Stimulated activated CD4-positive, alpha-beta T cell treated with anti-CD3 and anti-CD28 coated beads, Interleukin-2, amount 100 ng/mL, for 4 hours (primary cell): ENCODE results near the gene NMNAT2.
"Not testable (repeated sequence)": the region's sequence is repeated elsewhere in the genome, so short reads cannot be mapped to it uniquely, and the experiment has no call there.

Experiments used
- DNase-seq: peaks from one replicate; pipeline ENCODE4 v3.0.0-alpha.2; 2020; ENCODE audit warnings: low read depth

NMNAT2 gene

DNA sequence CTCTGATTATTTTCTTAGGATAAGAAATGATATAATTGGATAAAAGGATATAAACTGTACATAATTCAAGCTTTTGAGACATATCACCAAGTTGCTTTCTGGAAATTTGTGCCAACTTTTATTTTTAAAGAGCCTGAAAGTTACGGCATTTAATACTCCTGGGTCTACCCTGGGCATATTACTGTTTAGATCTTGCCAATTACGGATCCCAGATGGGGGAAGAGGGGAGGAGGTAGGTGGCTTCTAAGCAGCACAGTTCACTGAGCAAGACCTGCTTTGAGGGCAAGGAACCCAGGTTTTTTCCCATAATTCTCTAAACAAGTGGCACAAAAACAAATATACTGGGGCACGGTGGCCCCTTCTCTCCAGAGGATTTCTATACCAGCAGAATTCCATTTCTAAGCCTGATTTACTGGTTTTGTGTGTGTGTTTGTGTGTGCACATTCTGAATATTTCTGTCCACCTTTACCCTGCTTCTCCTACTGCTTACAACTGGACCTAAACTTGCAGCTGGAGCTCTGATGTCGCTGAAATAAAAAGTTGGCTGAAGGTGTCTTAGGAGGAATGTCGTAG lies 155.5 kb downstream of the NMNAT2 start:
- no peak for DNase-seq

DNA sequence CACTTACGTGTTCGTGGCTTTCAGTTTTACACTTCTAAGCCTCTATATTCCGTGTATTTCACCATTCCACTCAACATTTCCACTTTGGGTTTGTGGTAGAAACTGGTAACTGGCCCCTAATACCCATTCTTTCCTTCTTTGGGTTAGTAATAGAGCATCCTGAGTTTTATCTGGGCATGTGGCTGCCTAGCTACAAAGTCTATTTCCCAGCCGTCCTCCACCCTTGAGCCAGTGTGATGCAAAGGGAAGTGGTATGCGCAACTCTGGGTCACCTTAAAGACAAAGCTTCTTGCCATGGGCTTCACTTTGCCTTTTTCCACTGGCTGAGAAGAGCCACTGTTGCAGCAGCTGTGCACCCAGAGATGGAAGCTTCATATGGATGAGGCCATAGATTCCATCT lies 158.3 kb downstream of the NMNAT2 start:
- DNase-seq = no peak

DNA sequence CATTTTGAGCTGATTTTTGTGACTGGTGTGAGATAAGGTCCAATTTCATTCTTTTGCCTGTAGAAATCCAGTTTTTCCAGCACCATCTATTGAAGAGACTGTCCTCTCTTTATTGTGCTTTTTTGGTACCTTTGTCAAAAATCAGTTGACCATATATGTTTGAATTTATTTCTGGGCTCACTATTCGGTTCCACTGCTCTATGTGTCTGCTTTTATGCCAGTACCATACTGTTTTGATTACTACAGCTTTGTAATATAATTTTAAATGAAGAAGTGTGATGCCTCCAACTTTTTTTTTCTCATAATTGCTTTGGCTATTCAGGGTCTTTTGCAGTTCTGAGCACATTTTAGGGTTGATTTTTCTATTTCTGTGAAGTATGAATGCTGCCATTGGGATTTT lies 163.1 kb downstream of the NMNAT2 start:
- no peak for DNase-seq

GRCh38 chr1:183251959-183252450 lies 166.2 kb downstream of the NMNAT2 start:
- no peak for DNase-seq

DNA sequence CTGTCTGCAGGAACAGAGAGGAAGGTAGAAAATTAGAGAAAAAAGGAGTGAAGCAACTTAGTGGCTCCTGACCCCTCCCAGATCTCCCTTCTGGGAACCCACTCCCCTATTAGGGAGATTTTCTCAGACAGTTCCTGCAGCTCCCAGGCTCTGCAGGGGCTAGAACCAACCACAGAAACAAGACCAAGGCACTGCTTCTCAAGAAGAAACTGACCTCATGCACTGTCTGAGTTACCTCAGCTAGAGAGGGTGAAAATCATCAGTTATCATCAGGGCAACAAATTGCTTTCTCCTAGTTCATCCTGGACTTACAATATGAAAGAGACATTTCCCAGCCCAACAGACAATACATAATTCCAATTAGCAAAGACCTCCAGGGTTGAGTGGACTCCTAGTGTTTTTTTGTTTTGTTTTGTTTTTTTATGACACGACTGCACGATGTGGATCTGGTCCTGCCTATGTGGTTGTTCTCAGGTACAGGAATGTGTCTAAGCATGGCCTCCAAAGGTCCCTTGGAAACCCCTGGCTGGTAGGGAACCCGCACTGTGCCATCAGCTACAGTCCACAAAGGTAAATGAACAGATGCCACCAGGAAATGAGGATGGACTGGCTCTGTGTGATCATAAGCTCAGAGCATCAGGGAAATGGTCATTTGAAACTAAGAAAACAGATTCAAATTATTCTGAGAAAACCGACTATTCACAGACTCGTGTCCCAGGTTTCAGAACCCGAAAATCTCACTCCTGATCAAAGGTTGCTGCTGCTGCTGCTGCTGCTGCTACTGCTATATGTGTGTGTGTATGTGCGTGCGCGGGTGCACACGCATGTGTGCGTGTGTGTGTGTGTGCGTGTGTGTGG lies 166.8 kb downstream of the NMNAT2 start:
- no peak for DNase-seq

DNA sequence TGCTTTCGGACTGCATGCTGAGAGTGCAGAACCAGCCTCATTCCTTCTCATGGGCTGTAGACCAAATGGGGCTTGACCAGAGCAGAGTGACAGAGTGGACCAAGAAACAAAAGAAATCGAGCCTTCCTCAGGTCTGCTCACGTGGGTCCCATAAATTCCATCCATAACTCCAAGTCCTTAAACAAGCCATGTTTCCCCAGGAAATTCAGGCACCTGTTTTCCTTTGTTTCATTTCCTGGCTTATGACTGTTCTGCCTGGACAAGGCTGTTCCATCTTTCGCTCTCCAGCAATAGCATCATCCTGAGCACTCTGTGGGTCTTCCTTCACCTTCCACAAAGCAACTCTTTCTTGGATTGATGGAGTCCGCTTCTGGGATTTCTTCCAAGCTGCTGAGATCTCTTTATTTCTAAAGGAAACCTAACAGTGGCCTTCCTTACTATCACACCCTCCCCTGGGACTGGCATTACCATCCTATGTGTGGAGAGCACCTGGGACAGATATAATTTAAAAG lies 168.2 kb downstream of the NMNAT2 start:
- no peak for DNase-seq

GRCh38 chr1:183248989-183249691 lies 169.0 kb downstream of the NMNAT2 start:
- no peak for DNase-seq

GRCh38 chr1:183247931-183248330 lies 170.2 kb downstream of the NMNAT2 start:
- no peak for DNase-seq

DNA sequence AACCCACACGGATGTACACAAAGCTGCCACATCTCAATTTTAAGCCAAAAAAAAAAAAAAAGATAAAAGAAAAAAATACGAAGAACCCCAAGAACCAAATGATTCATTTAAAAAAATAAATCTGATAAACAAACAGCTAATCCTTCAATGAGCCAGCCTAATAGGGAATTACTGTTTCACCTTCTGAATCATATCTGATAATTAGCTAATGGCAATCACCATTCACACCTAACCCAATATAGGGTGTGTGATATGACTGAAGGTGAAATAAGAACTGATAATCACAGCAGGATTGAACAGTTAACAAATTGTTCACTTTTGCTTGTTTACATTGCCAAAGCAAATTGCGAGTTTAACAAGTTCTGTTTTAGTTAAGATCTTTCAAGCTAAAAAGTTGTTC lies 170.7 kb downstream of the NMNAT2 start:
- DNase-seq = no peak

GRCh38 chr1:183247066-183247465 lies 171.1 kb downstream of the NMNAT2 start:
- no peak for DNase-seq

DNA sequence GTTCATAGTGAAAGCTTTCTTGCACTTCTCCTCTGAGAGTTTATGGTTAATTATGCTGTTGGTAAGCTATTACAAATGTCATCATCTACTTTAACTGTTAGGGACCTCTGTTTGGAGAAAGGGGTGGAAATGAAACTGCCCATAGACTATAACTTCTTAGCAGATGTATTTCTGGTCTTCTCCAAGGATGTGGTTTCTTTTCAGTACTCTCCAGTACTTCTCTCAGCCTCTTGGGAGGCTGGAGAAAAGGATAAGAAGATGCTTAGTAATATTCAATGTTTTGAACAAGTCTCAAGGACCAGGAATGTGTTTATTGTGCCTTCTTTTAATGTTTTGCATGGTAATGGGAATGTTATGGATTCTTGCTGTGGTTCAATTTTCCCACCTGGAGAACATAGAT lies 171.7 kb downstream of the NMNAT2 start:
- DNase-seq = no peak

GRCh38 chr1:183245357-183245756 lies 172.8 kb downstream of the NMNAT2 start:
- no peak for DNase-seq

- no peak for DNase-seq
Measured at GRCh38 chr1:183244466-183244865, 173.7 kb downstream of the NMNAT2 start.

DNA sequence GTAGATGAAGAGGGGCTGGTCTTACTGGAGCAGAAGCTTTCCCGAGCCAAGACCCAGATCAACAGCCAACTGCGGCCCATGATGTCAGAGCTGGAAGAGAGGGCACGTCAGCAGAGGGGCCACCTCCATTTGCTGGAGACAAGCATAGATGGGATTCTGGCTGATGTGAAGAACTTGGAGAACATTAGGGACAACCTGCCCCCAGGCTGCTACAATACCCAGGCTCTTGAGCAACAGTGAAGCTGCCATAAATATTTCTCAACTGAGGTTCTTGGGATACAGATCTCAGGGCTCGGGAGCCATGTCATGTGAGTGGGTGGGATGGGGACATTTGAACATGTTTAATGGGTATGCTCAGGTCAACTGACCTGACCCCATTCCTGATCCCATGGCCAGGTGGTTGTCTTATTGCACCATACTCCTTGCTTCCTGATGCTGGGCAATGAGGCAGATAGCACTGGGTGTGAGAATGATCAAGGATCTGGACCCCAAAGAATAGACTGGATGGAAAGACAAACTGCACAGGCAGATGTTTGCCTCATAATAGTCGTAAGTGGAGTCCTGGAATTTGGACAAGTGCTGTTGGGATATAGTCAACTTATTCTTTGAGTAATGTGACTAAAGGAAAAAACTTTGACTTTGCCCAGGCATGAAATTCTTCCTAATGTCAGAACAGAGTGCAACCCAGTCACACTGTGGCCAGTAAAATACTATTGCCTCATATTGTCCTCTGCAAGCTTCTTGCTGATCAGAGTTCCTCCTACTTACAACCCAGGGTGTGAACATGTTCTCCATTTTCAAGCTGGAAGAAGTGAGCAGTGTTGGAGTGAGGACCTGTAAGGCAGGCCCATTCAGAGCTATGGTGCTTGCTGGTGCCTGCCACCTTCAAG lies 174.8 kb downstream of the NMNAT2 start:
- no peak for DNase-seq

- DNase-seq = no peak
Measured at GRCh38 chr1:183242556-183242955, 175.6 kb downstream of the NMNAT2 start.

DNA sequence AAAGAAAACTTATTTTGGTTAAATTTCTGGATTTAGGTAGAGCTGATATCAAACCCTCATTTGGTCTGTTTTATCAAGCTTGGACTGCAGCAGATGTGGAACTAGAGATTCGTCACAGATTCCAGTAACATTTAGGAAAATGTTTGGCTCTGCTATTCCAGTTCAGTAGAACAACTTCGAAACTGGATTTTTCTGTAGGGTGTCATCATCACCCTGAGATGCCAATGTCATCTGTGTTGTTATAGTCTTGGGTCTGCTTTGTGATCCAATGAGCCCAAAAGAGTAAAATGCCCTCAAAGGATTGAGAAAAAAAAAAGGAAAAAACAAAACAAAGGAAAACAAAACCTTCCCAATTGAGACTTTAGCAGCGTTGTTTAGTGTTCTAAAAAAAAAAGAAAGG lies 176.7 kb downstream of the NMNAT2 start:
- no peak for DNase-seq

DNA sequence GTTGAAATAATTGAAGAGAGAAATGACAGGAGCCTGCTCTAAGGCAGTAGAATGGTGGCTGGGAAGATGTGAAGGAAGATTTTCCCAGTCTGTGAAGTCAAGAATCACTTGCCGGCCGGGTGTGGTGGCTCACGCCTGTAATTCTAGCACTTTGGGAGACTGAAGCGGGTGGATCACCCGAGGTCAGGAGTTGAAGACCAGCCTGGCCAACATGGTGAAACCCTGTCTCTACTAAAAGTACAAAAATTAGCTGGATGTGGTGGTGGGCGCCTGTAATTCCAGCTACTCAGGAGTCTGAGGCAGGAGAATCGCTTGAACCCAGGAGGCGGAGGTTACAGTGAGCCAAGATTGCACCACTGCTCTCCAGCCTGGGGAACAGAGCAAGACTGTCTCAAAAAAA lies 177.3 kb downstream of the NMNAT2 start:
- not testable (repeated sequence) for DNase-seq

- no peak for DNase-seq
Measured at GRCh38 chr1:183240526-183240825, 177.7 kb downstream of the NMNAT2 start.

DNA sequence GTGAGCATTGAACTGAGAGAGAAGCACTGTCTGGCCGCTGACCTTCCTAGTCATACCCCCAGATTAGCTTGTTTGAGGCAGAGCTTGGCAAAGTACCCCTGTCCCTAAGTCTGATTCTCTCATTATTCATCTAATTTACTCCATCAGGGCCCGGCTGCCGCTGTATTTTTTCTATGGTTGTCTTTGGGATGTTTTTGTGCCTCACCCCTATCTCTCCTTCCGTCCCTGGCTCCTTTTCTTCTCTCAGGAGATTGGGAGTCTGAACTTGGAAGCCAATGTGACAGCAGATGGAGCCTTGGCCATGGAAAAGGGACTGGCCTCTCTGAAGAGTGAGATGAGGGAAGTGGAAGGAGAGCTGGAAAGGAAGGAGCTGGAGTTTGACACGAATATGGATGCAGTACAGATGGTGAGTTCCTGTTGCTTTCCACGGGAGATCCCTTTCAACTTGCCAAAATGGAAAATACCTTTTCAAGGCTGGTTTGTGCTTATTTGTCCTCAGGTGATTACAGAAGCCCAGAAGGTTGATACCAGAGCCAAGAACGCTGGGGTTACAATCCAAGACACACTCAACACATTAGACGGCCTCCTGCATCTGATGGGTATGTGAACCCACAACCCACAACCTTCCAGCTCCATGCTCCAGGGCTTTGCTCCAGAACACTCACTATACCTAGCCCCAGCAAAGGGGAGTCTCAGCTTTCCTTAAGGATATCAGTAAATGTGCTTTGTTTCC lies 178.2 kb downstream of the NMNAT2 start:
- no peak for DNase-seq

DNA sequence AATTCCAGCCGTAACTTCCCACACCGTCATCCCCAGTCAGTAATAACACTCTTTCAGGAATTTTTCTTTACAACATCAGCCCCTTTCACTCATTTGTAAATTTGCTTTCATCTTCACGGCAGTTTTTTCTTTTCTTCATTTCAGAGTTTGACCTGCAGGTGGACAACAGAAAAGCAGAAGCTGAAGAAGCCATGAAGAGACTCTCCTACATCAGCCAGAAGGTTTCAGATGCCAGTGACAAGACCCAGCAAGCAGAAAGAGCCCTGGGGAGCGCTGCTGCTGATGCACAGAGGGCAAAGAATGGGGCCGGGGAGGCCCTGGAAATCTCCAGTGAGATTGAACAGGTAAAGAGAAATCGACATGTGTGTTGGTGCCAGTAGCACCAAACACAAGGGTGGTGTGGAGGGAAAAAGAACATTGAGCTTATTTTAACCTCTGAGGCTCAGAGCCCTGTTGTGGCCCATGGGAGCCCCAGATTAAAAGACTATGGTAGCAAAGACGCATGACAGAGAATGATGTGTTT lies 178.9 kb downstream of the NMNAT2 start:
- no peak for DNase-seq

GRCh38 chr1:183238071-183238470 lies 180.1 kb downstream of the NMNAT2 start:
- DNase-seq = no peak
